Thyroid gland (tissue), 4 donors: ENCODE data around the gene UBL7. TPM values are rescaled to one million over a fixed set of nuclear protein-coding genes. Genes with fewer than 3 reads are reported as not detected.

Experiments
- DNase-seq, 2 donors: peaks; one replicate each; pipeline ENCODE4 v3.0.0-alpha.2; 2019
- H3K27ac ChIP-seq, 3 donors: fragments of 200-600 bp; sonication (generic); 1 replicate in 2 of 3; 2 replicates in 1 of 3; pipeline ENCODE4 v1.5.1; 2016 to 2019; ENCODE audit warnings: mild to moderate bottlenecking in 1 of 3, moderate library complexity in 1 of 3
- H3K27me3 ChIP-seq: fragments of 200-600 bp; sonication (generic); one replicate; pipeline ENCODE4 v1.5.1; 2019
- H3K36me3 ChIP-seq, 2 donors: fragments of 200-600 bp; sonication (generic); one replicate each; pipeline ENCODE4 v1.5.1; 2016 to 2019
- H3K4me1 ChIP-seq, 2 donors: fragments of 200-600 bp; sonication (generic); one replicate each; pipeline ENCODE4 v1.5.1; 2017 to 2019
- H3K4me3 ChIP-seq, 3 donors: fragments of 200-600 bp; sonication (generic); replicated peaks in 1 of 3; 1 replicate in 2 of 3; 2 replicates in 1 of 3; pipeline ENCODE4 v1.5.1; 2016; ENCODE audit warnings: mild to moderate bottlenecking in 1 of 3
- H3K9me3 ChIP-seq: fragments of 200-600 bp; sonication (generic); one replicate; pipeline ENCODE4 v1.5.1; 2017
- CTCF ChIP-seq, 6 experiments: fragments of 200-600 bp in 3 of 6; fragments of 450-650 bp in 3 of 6; sonication (generic) in 3 of 6; IDR thresholded peaks; one replicate each; pipeline ENCODE4 v1.5.1; 2016 to 2019; ENCODE audit warnings: antibody characterized with exemption in 6 of 6, mild to moderate bottlenecking in 2 of 6, inconsistent platforms in 1 of 6, moderate library complexity in 1 of 6
- POLR2A ChIP-seq, 2 donors: fragments of 450-650 bp; IDR thresholded peaks; one replicate each; pipeline ENCODE4 v1.6.1; 2017; ENCODE audit warnings: antibody characterized with exemption in 2 of 2, mild to moderate bottlenecking in 2 of 2, moderate library complexity in 1 of 2
- WGBS, 2 donors: methylation state at CpG; one replicate each; pipeline ENCODE4 v1.1.5; 2017; 5-methylcytosine and 5-hydroxymethylcytosine counted together
- intact Hi-C: fragments of 100-400 bp; cut with DNase I; formaldehyde crosslinking; loops from one replicate; pipeline ENCODE4 v1.15.1; 2023
- total RNA-seq, 4 donors: library from RNA; depleted of rRNA; stranded (reverse); fragments of >200 nt; gene quantifications; one replicate each; pipeline ENCODE4 v1.2.3, GENCODE V29; 2016

UBL7 gene
- total RNA-seq, 4 donors from 2014 or later, result 60.3 to 103 (median 69.6) TPM

GRCh38 chr15:74425630-74426029 lies 35.3 kb downstream of the UBL7 start:
- no peak for TF ChIP-seq CTCF (IDR thresholded peaks at IDR 0.05)
- TF ChIP-seq POLR2A (IDR thresholded peaks at IDR 0.05), result no peak
- H3K4me3 ChIP-seq, result no peak overlapping the region
- H3K36me3 ChIP-seq, result no peaks in the 10 kb centered on the region
- DNase-seq, result no peak
- intact Hi-C loops, result no loop called here
- no peaks in the 10 kb centered on the region for H3K4me1 ChIP-seq
- no peaks in the 10 kb centered on the region for H3K9me3 ChIP-seq
- H3K27me3 ChIP-seq, result no peaks in the 10 kb centered on the region
- H3K27ac ChIP-seq, result no peak overlapping the region
- 83 to 85% methylated on average over 7 of the region's 7 CpGs for WGBS, 2 donors

- WGBS, 2 donors, result 86 to 87% methylated on average over 8 of the region's 8 CpGs
- no peaks in the 10 kb centered on the region for H3K27me3 ChIP-seq
- intact Hi-C loops, result no loop called here
- H3K27ac ChIP-seq, result no peak overlapping the region
- no peaks in the 10 kb centered on the region for H3K4me1 ChIP-seq
- H3K4me3 ChIP-seq, result no peak overlapping the region
- TF ChIP-seq POLR2A (IDR thresholded peaks at IDR 0.05), result no peak
- TF ChIP-seq CTCF (IDR thresholded peaks at IDR 0.05), result no peak
- no peaks in the 10 kb centered on the region for H3K9me3 ChIP-seq
- H3K36me3 ChIP-seq, result no peaks in the 10 kb centered on the region
- DNase-seq, result no peak
Measured at GRCh38 chr15:74424901-74425528, 35.9 kb downstream of the UBL7 start.

GRCh38 chr15:74423431-74424257 lies 37.3 kb downstream of the UBL7 start:
- TF ChIP-seq CTCF (IDR thresholded peaks at IDR 0.05), result no peak
- TF ChIP-seq POLR2A (IDR thresholded peaks at IDR 0.05), result no peak
- Histone ChIP-seq H3K9me3 (no peaks in the 10 kb centered on the region), H3K4me1 (no peaks in the 10 kb centered on the region), H3K27ac (no peak overlapping the region), H3K27me3 (no peaks in the 10 kb centered on the region), H3K36me3 (no peaks in the 10 kb centered on the region), H3K4me3 (no peak overlapping the region)
- intact Hi-C loops, result no loop called here
- WGBS, 2 donors, result 89 to 92% methylated on average over 8 to 10 of the region's 10 CpGs
- DNase-seq, result no peak

- Histone ChIP-seq H3K4me1 (no peaks in the 10 kb centered on the region), H3K36me3 (no peaks in the 10 kb centered on the region), H3K4me3 (no peak overlapping the region), H3K27ac (no peak overlapping the region), H3K9me3 (no peaks in the 10 kb centered on the region), H3K27me3 (no peaks in the 10 kb centered on the region)
- TF ChIP-seq POLR2A (IDR thresholded peaks at IDR 0.05) (no peak), CTCF (IDR thresholded peaks at IDR 0.05) (no peak)
- WGBS, 2 donors, result 77 to 83% methylated on average over 12 to 13 of the region's 14 CpGs
- DNase-seq, result no peak
- intact Hi-C loops, result no loop called here
Measured at GRCh38 chr15:74422652-74423430, 38.1 kb downstream of the UBL7 start.
